GM12878 (cell line): ENCODE results near the gene SLC1A7. TPM values are rescaled to one million over a fixed set of nuclear protein-coding genes. Genes with fewer than 3 reads are reported as not detected.

ENCODE experiments used
- ATAC-seq: fragments of 200-7000 bp; cut with Tn5 transposase; 3 replicates; pipeline ENCODE4 v1.9.1; 2020; ENCODE audit warnings: mild to moderate bottlenecking, moderate library complexity
- BruUV-seq: library from RNA; stranded (reverse); fragments of 400-500 nt; replicated peaks from 2 replicates; lab custom pipeline; 2021; lab: Mats Ljungman, UMichigan
- CTCF ChIA-PET: fragments of 300-600 bp; sonication (Branson Sonifier 250); formaldehyde crosslinking; extraction: SDS; loops from one replicate; lab custom pipeline; 2021; ENCODE audit warnings: inconsistent platforms; lab: Yijun Ruan, JAX
- POLR2A ChIA-PET: fragments of 350-600 bp; formaldehyde crosslinking; extraction: SDS; loops from one replicate; lab custom pipeline; 2021; ENCODE audit warnings: inconsistent platforms; lab: Charles Lee
- RAD21 ChIA-PET: fragments of 300-600 bp; sonication (Branson Sonifier 250); formaldehyde crosslinking; loops from one replicate; lab custom pipeline; 2023; ENCODE audit warnings: antibody characterized with exemption; ENCODE audit not compliant: unreplicated experiment; lab: Charles Lee
- SMC1A ChIA-PET: fragments of 300-600 bp; sonication (Branson Sonifier 250); formaldehyde crosslinking; loops from one replicate; lab custom pipeline; 2023; ENCODE audit not compliant: unreplicated experiment, uncharacterized antibody; lab: Charles Lee
- DNase-seq: peaks from one replicate; pipeline ENCODE4 v3.0.0-alpha.2; 2011; ENCODE audit warnings: low read depth, low spot score
- FAIRE-seq: peaks from 3 replicates; lab custom pipeline; 2011; peaks lifted over from hg19 to GRCh38; lab: Jason Lieb, UNC
- H2AFZ ChIP-seq: 2 replicates; pipeline ENCODE4 v1.6.0; 2011; ENCODE audit warnings: low read depth, low read length, control low read depth; ENCODE audit not compliant: control insufficient read depth
- H3K27ac ChIP-seq: 2 replicates; pipeline ENCODE4 v1.5.1; 2011; ENCODE audit warnings: control low read depth; ENCODE audit not compliant: control insufficient read depth, insufficient read depth
- H3K27me3 ChIP-seq, 2 experiments: replicated peaks in 1 of 2; 2 replicates each; pipeline versions ENCODE4 v1.6.0 to v1.6.1; 2011; ENCODE audit warnings: low read length in 1 of 2; ENCODE audit not compliant: control insufficient read depth in 2 of 2, insufficient read depth in 2 of 2
- H3K36me3 ChIP-seq, 2 experiments: 2 replicates each; pipeline ENCODE4 v1.5.1; 2011; ENCODE audit warnings: low read length in 1 of 2; ENCODE audit not compliant: control insufficient read depth in 2 of 2, insufficient read depth in 2 of 2
- H3K4me1 ChIP-seq: 2 replicates; pipeline ENCODE4 v1.6.1; 2011; ENCODE audit warnings: mild to moderate bottlenecking, low read length, moderate library complexity, mixed read lengths; ENCODE audit not compliant: control insufficient read depth, insufficient read depth
- H3K4me2 ChIP-seq: 2 replicates; pipeline ENCODE4 v1.6.0; 2011; ENCODE audit warnings: control low read depth; ENCODE audit not compliant: control insufficient read depth, insufficient read depth
- H3K4me3 ChIP-seq: fragments of 200-600 bp; sonication (generic); 2 replicates; pipeline ENCODE4 v1.5.1; 2016
- H3K79me2 ChIP-seq: 2 replicates; pipeline ENCODE4 v1.6.0; 2011; ENCODE audit warnings: low read length; ENCODE audit not compliant: control insufficient read depth, insufficient read depth
- H3K9ac ChIP-seq: 2 replicates; pipeline ENCODE4 v1.8.0; 2011; ENCODE audit warnings: low read length, control low read depth, mixed read lengths; ENCODE audit not compliant: control insufficient read depth, insufficient read depth
- H3K9me3 ChIP-seq: replicated peaks from 3 replicates; pipeline ENCODE4 v1.5.1; 2011; ENCODE audit warnings: mild to moderate bottlenecking, low read length; ENCODE audit not compliant: control insufficient read depth, insufficient read depth
- H4K20me1 ChIP-seq: 2 replicates; pipeline ENCODE4 v1.6.0; 2011; ENCODE audit not compliant: control insufficient read depth, insufficient read depth
- BHLHE40 ChIP-seq, 2 experiments: fragments of 450-650 bp in 1 of 2; IDR thresholded peaks; 2 replicates each; pipeline ENCODE4 v1.6.1; 2011 to 2017; ENCODE audit warnings: low read depth in 2 of 2, borderline replicate concordance in 1 of 2, improper control_type of control experiment in 1 of 2, low read length in 1 of 2, mild to moderate bottlenecking in 1 of 2
- BMI1 ChIP-seq: fragments of 450-650 bp; IDR thresholded peaks from 2 replicates; pipeline ENCODE4 v1.6.1; 2016; ENCODE audit warnings: mild to moderate bottlenecking, moderate library complexity, borderline replicate concordance
- EZH2 ChIP-seq: IDR thresholded peaks from 2 replicates; pipeline ENCODE4 v1.6.1; 2012; ENCODE audit warnings: low read depth, mild to moderate bottlenecking, control low read depth, inconsistent platforms, low read length, borderline replicate concordance; ENCODE audit not compliant: control insufficient read depth
- NFXL1 ChIP-seq: fragments of 450-650 bp; IDR thresholded peaks from 2 replicates; pipeline ENCODE4 v1.6.1; 2017; ENCODE audit warnings: antibody characterized with exemption, mild to moderate bottlenecking, borderline replicate concordance
- RAD21 ChIP-seq: IDR thresholded peaks from 2 replicates; pipeline ENCODE4 v1.6.1; 2011; ENCODE audit warnings: mild to moderate bottlenecking, low read depth, low read length, moderate library complexity; ENCODE audit not compliant: insufficient read depth
- RELA ChIP-seq: fragments of 450-650 bp; IDR thresholded peaks from 2 replicates; pipeline ENCODE4 v1.8.0; 2014; ENCODE audit warnings: borderline replicate concordance; ENCODE audit not compliant: partially characterized antibody
- ZNF592 ChIP-seq: fragments of 450-650 bp; IDR thresholded peaks from 2 replicates; pipeline ENCODE4 v1.6.1; 2017; ENCODE audit warnings: mild to moderate bottlenecking, moderate library complexity
- ZNF622 ChIP-seq: fragments of 450-650 bp; IDR thresholded peaks from 2 replicates; pipeline ENCODE4 v1.6.1; 2017; ENCODE audit warnings: mild to moderate bottlenecking, inconsistent platforms
- WGBS: methylation state at CpG from one replicate; pipeline ENCODE4 v1.1.6; 2016; ENCODE audit warnings: low lambda C conversion rate; ENCODE audit not compliant: insufficient replicate concordance, insufficient coverage; ENCODE audit errors: missing lambda C conversion rate; 5-methylcytosine and 5-hydroxymethylcytosine counted together
- in situ Hi-C: fragments of 300-500 bp; cut with MboI; formaldehyde crosslinking; loops from 9 replicates; pipeline ENCODE4 v1.14.3; 2018; ENCODE audit warnings: mixed read lengths
- intact Hi-C: fragments of 100-400 bp; cut with micrococcal nuclease; formaldehyde crosslinking; loops from one replicate; pipeline ENCODE4 v1.14.2; 2022; ENCODE audit not compliant: unreplicated experiment
- polyA plus RNA-seq, 11 experiments: library from polyadenylated mRNA; depleted of rRNA in 4 of 11; unstranded in 6 of 11; stranded (reverse) in 5 of 11; fragments of >200 nt; fragmentation: Nextera tagmentation in 4 of 11; fragmentation: Illumina TruSeq in 1 of 11; extraction: Ambion mirVana in 4 of 11; extraction: Trizol in 1 of 11; gene quantifications; 1 replicate in 1 of 11; 2 replicates in 10 of 11; pipeline versions ENCODE4 v1.2.1 to v1.2.3, GENCODE V29; 2011 to 2016; ENCODE audit warnings: inconsistent platforms in 2 of 11, missing spikeins in 2 of 11, low read depth in 1 of 11
- total RNA-seq, 4 experiments: library from RNA; depleted of rRNA in 3 of 4; stranded (reverse); fragments of >200 nt in 3 of 4; fragmentation: Illumina TruSeq in 1 of 4; extraction: Trizol in 1 of 4; gene quantifications; 2 replicates each; pipeline versions ENCODE4 v1.2.1 to v1.2.3, GENCODE V29; 2013 to 2021

Gene SLC1A7
- total and polyA plus RNA-seq, 10 of the 15 experiments (the other 5 are each of a cell fraction or from before 2014, with no cell fraction given), result not detected

- TF ChIP-seq EZH2 (no peak), BMI1 (no peak), RELA (no peak), ZNF622 (no peak)
- TF ChIP-seq, all 136 proteins: peak for 0
These were observed 29.6 kb downstream of the SLC1A7 start (continued) for GRCh38 chr1:53112861-53113260.

- H3K79me2 ChIP-seq, result no peaks in the 10 kb centered on the region
- ChIA-PET POLR2A (interaction anchor here (0.5 kb wide), 1 partner anchor 58 kb away, joined by 3 read pairs; no protein-coding TSS in a partner anchor), RAD21 (no interaction called here), SMC1A (no interaction called here), CTCF (no interaction called here)
- H3K9me3 ChIP-seq, result no peaks in the 10 kb centered on the region; the same call in 2 of the 3 replicates
- no peak overlapping the region for H2AFZ ChIP-seq
- no peaks in the 10 kb centered on the region for H3K36me3 ChIP-seq
- WGBS, result 0% methylated on average over 2 of the region's 2 CpGs
- no peak for DNase-seq
- H3K27ac ChIP-seq, result no peak overlapping the region
- no TSS peak for BruUV-seq
- H4K20me1 ChIP-seq, result no peaks in the 10 kb centered on the region
- in situ Hi-C loops (no loop called here), intact Hi-C loops (no loop called here)
- no peaks in the 10 kb centered on the region for H3K4me1 ChIP-seq
- no peak overlapping the region for H3K4me2 ChIP-seq
- no peaks in the 10 kb centered on the region for H3K27me3 ChIP-seq
- no peak overlapping the region for H3K9ac ChIP-seq
- ATAC-seq, result no peak
- TF ChIP-seq ZNF592 (no peak), RAD21 (no peak), BHLHE40 (IDR thresholded peaks at IDR 0.05; ENCODE audit: borderline replicate concordance in 1 of 2, low read depth in 2 of 2, low read length in 1 of 2) (no peak), NFXL1 (no peak)
- no peak for FAIRE-seq
- H3K4me3 ChIP-seq, result no peak overlapping the region
These were observed 30.1 kb downstream of the SLC1A7 start for GRCh38 chr1:53112271-53112774.
